GM13977 (cell line): Measurements from ENCODE around the gene GOLGA6A.

Source experiments
- DNase-seq: peaks from one replicate; pipeline ENCODE4 v3.0.0; 2012; ENCODE audit warnings: low spot score
- in situ Hi-C: fragments of 300-500 bp; cut with MboI; formaldehyde crosslinking; loops from one replicate; pipeline ENCODE4 v1.12.0; 2022; ENCODE audit warnings: low sequenced_read_pairs, low pct_unique_long_range_greater_than_20kb, mixed read lengths, inconsistent platforms; ENCODE audit not compliant: unreplicated experiment
- TF ChIP-seq, protein P1 (sequence below): IDR thresholded peaks from 2 replicates; pipeline ENCODE4 v1.5.1; 2012; ENCODE audit warnings: mild to moderate bottlenecking, control low read depth; ENCODE audit not compliant: insufficient read depth; ENCODE audit errors: extremely low read depth, missing control alignments

The GOLGA6A gene

GRCh38 chr15:74022706-74023470, 59.5 kb downstream of the GOLGA6A start:
- TF ChIP-seq, protein P1, sequence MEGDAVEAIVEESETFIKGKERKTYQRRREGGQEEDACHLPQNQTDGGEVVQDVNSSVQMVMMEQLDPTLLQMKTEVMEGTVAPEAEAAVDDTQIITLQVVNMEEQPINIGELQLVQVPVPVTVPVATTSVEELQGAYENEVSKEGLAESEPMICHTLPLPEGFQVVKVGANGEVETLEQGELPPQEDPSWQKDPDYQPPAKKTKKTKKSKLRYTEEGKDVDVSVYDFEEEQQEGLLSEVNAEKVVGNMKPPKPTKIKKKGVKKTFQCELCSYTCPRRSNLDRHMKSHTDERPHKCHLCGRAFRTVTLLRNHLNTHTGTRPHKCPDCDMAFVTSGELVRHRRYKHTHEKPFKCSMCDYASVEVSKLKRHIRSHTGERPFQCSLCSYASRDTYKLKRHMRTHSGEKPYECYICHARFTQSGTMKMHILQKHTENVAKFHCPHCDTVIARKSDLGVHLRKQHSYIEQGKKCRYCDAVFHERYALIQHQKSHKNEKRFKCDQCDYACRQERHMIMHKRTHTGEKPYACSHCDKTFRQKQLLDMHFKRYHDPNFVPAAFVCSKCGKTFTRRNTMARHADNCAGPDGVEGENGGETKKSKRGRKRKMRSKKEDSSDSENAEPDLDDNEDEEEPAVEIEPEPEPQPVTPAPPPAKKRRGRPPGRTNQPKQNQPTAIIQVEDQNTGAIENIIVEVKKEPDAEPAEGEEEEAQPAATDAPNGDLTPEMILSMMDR, result no peak
- in situ Hi-C loops, result no loop called here
- no peak for DNase-seq
